IMR-90 (cell line): Measurements from ENCODE around the gene SGK1. TPM values are rescaled to one million over a fixed set of nuclear protein-coding genes. Genes with fewer than 3 reads are reported as not detected.

Experiments
- ATAC-seq: fragments of 200-7000 bp; cut with Tn5 transposase; 2 replicates; pipeline ENCODE4 v1.9.1; 2020; ENCODE audit warnings: low read depth, mild to moderate bottlenecking, moderate library complexity
- BruUV-seq: library from RNA; stranded (reverse); fragments of 400-500 nt; replicated peaks from 2 replicates; lab custom pipeline; 2021; lab: Mats Ljungman, UMichigan
- CTCF ChIA-PET: fragments of 300-600 bp; formaldehyde crosslinking; extraction: SDS; loops from one replicate; lab custom pipeline; 2021; ENCODE audit warnings: antibody characterized with exemption; lab: Yijun Ruan, JAX
- POLR2A ChIA-PET: fragments of 300-600 bp; sonication (Branson Sonifier 250); formaldehyde crosslinking; loops from one replicate; lab custom pipeline; 2022; ENCODE audit warnings: antibody characterized with exemption; ENCODE audit not compliant: unreplicated experiment; lab: Charles Lee
- DNase-seq: peaks from one replicate; pipeline ENCODE4 v3.0.0; 2013
- H2AFZ ChIP-seq: replicated peaks from 2 replicates; pipeline ENCODE3; 2013; ENCODE audit warnings: low read length, mild to moderate bottlenecking; ENCODE audit not compliant: poor library complexity
- H2AK5ac ChIP-seq: 2 replicates; pipeline ENCODE4 v1.6.1; 2013; ENCODE audit warnings: low read depth, low read length, inconsistent platforms
- H2AK9ac ChIP-seq: replicated peaks from 2 replicates; pipeline ENCODE3; 2013; ENCODE audit warnings: mild to moderate bottlenecking, low read depth, low read length, moderate library complexity; ENCODE audit not compliant: poor library complexity
- H2BK120ac ChIP-seq: 2 replicates; pipeline ENCODE4 v1.6.1; 2013; ENCODE audit warnings: low read depth, low read length, inconsistent platforms
- H2BK15ac ChIP-seq: 3 replicates; pipeline ENCODE4 v1.6.1; 2013; ENCODE audit warnings: low read depth, low read length, inconsistent platforms
- H2BK20ac ChIP-seq: 2 replicates; pipeline ENCODE4 v1.6.1; 2013; ENCODE audit warnings: low read depth, mild to moderate bottlenecking, inconsistent platforms, low read length, moderate library complexity
- H2BK5ac ChIP-seq: 2 replicates; pipeline ENCODE4 v1.6.1; 2013; ENCODE audit warnings: mild to moderate bottlenecking, low read depth, low read length, inconsistent platforms; ENCODE audit not compliant: poor library complexity, severe bottlenecking
- H3K14ac ChIP-seq: replicated peaks from 2 replicates; pipeline ENCODE4 v1.6.1; 2013; ENCODE audit warnings: low read depth, low read length, inconsistent platforms
- H3K18ac ChIP-seq: 2 replicates; pipeline ENCODE4 v1.6.1; 2013; ENCODE audit warnings: low read depth, low read length, control low read depth
- H3K23ac ChIP-seq: 2 replicates; pipeline ENCODE4 v1.6.1; 2013; ENCODE audit warnings: low read depth, low read length, inconsistent platforms
- H3K27ac ChIP-seq: 2 replicates; pipeline ENCODE4 v1.5.1; 2013; ENCODE audit warnings: mild to moderate bottlenecking, control low read depth, low read length; ENCODE audit not compliant: insufficient read depth
- H3K27me3 ChIP-seq: 2 replicates; pipeline ENCODE4 v1.6.1; 2013; ENCODE audit warnings: low read length; ENCODE audit not compliant: control insufficient read depth, insufficient read depth
- H3K36me3 ChIP-seq: 2 replicates; pipeline ENCODE4 v1.6.1; 2013; ENCODE audit warnings: low read length, mixed read lengths; ENCODE audit not compliant: control insufficient read depth, insufficient read depth
- H3K4ac ChIP-seq: 2 replicates; pipeline ENCODE4 v1.6.1; 2013; ENCODE audit warnings: low read depth, low read length, inconsistent platforms
- H3K4me1 ChIP-seq: 2 replicates; pipeline ENCODE4 v1.6.1; 2013; ENCODE audit warnings: low read length, mixed read lengths; ENCODE audit not compliant: control insufficient read depth, insufficient read depth
- H3K4me2 ChIP-seq: 2 replicates; pipeline ENCODE4 v1.6.1; 2013; ENCODE audit warnings: low read depth, mild to moderate bottlenecking, control low read depth, low read length, moderate library complexity
- H3K4me3 ChIP-seq: 2 replicates; pipeline ENCODE4 v1.5.1; 2013; ENCODE audit warnings: low read depth, mild to moderate bottlenecking, control low read depth, low read length, moderate library complexity; ENCODE audit not compliant: insufficient read depth
- H3K56ac ChIP-seq: 2 replicates; pipeline ENCODE4 v1.6.1; 2013; ENCODE audit warnings: low read length, inconsistent platforms; ENCODE audit not compliant: insufficient read depth; ENCODE audit errors: extremely low read depth
- H3K79me1 ChIP-seq, 2 experiments: 2 replicates each; pipeline ENCODE4 v1.6.1; 2013; ENCODE audit warnings: low read length in 2 of 2, inconsistent platforms in 1 of 2, low read depth in 1 of 2
- H3K9ac ChIP-seq: 2 replicates; pipeline ENCODE4 v1.6.1; 2013; ENCODE audit warnings: low read depth, low read length, control low read depth
- H3K9me1 ChIP-seq: 2 replicates; pipeline ENCODE4 v1.6.1; 2013; ENCODE audit warnings: low read length, inconsistent platforms; ENCODE audit not compliant: insufficient read depth
- H3K9me3 ChIP-seq: 2 replicates; pipeline ENCODE4 v1.6.1; 2013; ENCODE audit warnings: low read length; ENCODE audit not compliant: control insufficient read depth, insufficient read depth
- H4K20me1 ChIP-seq: 2 replicates; pipeline ENCODE4 v1.6.1; 2013; ENCODE audit warnings: low read length, inconsistent platforms; ENCODE audit not compliant: insufficient read depth
- H4K5ac ChIP-seq: 2 replicates; pipeline ENCODE4 v1.6.1; 2013; ENCODE audit warnings: mild to moderate bottlenecking, low read depth, low read length, control low read depth
- H4K8ac ChIP-seq, 2 experiments: 2 replicates each; pipeline ENCODE4 v1.6.1; 2013; ENCODE audit warnings: low read depth in 2 of 2, low read length in 2 of 2, control low read depth in 1 of 2, inconsistent platforms in 1 of 2
- H4K91ac ChIP-seq: 2 replicates; pipeline ENCODE4 v1.6.1; 2013; ENCODE audit warnings: low read depth, low read length, inconsistent platforms; ENCODE audit not compliant: insufficient read depth
- BHLHE40 ChIP-seq: fragments of 150-350 bp; IDR thresholded peaks from 2 replicates; pipeline ENCODE4 v1.6.1; 2016; ENCODE audit warnings: mild to moderate bottlenecking, low read depth, low read length
- CEBPB ChIP-seq: IDR thresholded peaks from 2 replicates; pipeline ENCODE4 v1.6.1; 2012; ENCODE audit warnings: low read depth, low read length, improper control_type of control experiment
- CHD1 ChIP-seq: IDR thresholded peaks from 2 replicates; pipeline ENCODE4 v1.6.1; 2012; ENCODE audit warnings: low read depth, low read length, improper control_type of control experiment
- FOS ChIP-seq: fragments of 150-350 bp; IDR thresholded peaks from 2 replicates; pipeline ENCODE4 v1.6.1; 2016; ENCODE audit warnings: low read depth, low read length
- MAFK ChIP-seq: IDR thresholded peaks from 2 replicates; pipeline ENCODE4 v1.6.1; 2012; ENCODE audit warnings: low read depth, low read length, improper control_type of control experiment
- MXI1 ChIP-seq: IDR thresholded peaks from 2 replicates; pipeline ENCODE4 v1.6.1; 2012; ENCODE audit warnings: low read depth, mild to moderate bottlenecking, low read length, moderate library complexity, borderline replicate concordance
- NFE2L2 ChIP-seq: fragments of 150-350 bp; IDR thresholded peaks from 2 replicates; pipeline ENCODE4 v1.6.1; 2016; ENCODE audit warnings: low read depth, mild to moderate bottlenecking, low read length
- POLR2A ChIP-seq: IDR thresholded peaks from 2 replicates; pipeline ENCODE4 v1.6.1; 2012; ENCODE audit warnings: mild to moderate bottlenecking, low read depth, low read length
- RAD21 ChIP-seq: IDR thresholded peaks from 2 replicates; pipeline ENCODE4 v1.6.1; 2012; ENCODE audit warnings: low read length, improper control_type of control experiment
- RCOR1 ChIP-seq: IDR thresholded peaks from 2 replicates; pipeline ENCODE4 v1.6.1; 2012; ENCODE audit warnings: mild to moderate bottlenecking, low read length, improper control_type of control experiment; ENCODE audit not compliant: insufficient replicate concordance
- RFX5 ChIP-seq: IDR thresholded peaks from 2 replicates; pipeline ENCODE4 v1.8.0; 2012; ENCODE audit warnings: low read depth, mild to moderate bottlenecking, low read length, moderate library complexity
- SMC3 ChIP-seq: fragments of 150-350 bp; IDR thresholded peaks from 2 replicates; pipeline ENCODE4 v1.6.1; 2016; ENCODE audit warnings: low read depth, mild to moderate bottlenecking, antibody characterized with exemption, low read length, moderate library complexity
- WGBS, 2 experiments: methylation state at CpG; one replicate each; pipeline versions ENCODE4 v1.1.5 to v1.1.7; 2013; ENCODE audit warnings: missing lambda C conversion rate in 2 of 2; ENCODE audit not compliant: insufficient read length in 1 of 2; ENCODE audit errors: extremely low coverage in 2 of 2; 5-methylcytosine and 5-hydroxymethylcytosine counted together
- dilution Hi-C: fragments of 300-500 bp; cut with HindIII; formaldehyde crosslinking; loops from one replicate; pipeline ENCODE4 v1.14.3; 2018; ENCODE audit warnings: low sequenced_read_pairs; ENCODE audit not compliant: unreplicated experiment
- in situ Hi-C: fragments of 300-500 bp; cut with MboI; formaldehyde crosslinking; loops from 3 replicates; pipeline ENCODE4 v1.14.3; 2019; ENCODE audit warnings: low sequenced_read_pairs, inconsistent platforms, mixed read lengths
- intact Hi-C: fragments of 100-400 bp; cut with micrococcal nuclease; formaldehyde crosslinking; loops from 2 replicates; pipeline ENCODE4 v1.10.0; 2022
- polyA plus RNA-seq, 3 experiments: library from polyadenylated mRNA; depleted of rRNA; stranded (reverse); fragments of >200 nt; gene quantifications; 2 replicates each; pipeline ENCODE4 v1.2.3, GENCODE V29; 2012; ENCODE audit warnings: low replicate concordance in 1 of 3
- total RNA-seq: library from RNA; depleted of rRNA; stranded (reverse); fragments of >200 nt; gene quantifications from 2 replicates; pipeline ENCODE4 v1.2.3, GENCODE V29; 2012
- TF ChIP-seq, protein P1 (sequence below): fragments of 150-350 bp; IDR thresholded peaks from 2 replicates; pipeline ENCODE4 v1.6.1; 2017; ENCODE audit warnings: mild to moderate bottlenecking, antibody characterized with exemption, low read length, low read depth
- TF ChIP-seq, protein P2 (sequence below): conservative IDR thresholded peaks from 2 replicates; pipeline ENCODE4 v1.5.1; 2012; ENCODE audit warnings: mild to moderate bottlenecking, low read depth, low read length, improper control_type of control experiment

Gene SGK1
- total and polyA plus RNA-seq, 2 of the 4 experiments (the other 2 are of a cell fraction), result 121 to 255 TPM

DNA sequence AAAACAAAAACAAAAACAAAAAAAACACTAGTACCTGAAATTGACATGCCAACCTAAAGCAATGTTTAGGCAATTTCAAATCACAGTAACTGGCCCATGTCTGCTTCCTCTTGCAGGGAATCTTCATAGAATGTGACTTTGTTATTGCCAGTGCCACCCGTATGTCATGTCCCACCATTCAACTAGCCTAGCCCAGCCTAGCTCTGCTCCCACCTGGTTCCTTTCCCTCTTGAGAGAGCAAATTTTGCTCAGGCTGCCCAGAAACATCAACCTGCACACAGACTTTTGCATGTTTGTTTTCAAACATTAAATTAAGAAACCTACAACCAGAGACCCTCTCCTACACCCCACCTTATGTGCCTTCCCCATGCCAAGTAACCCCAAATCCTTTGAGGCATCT is 140.7 kb downstream of the SGK1 start:
- in situ Hi-C loops (loop anchor here (10.0 kb wide), 1 partner anchor 238 kb away; no protein-coding TSS in a partner anchor), intact Hi-C loops (loop anchor here (5.0 kb wide), 1 partner anchor 260 kb away; no protein-coding TSS in a partner anchor), dilution Hi-C loops (no loop called here)
- H3K14ac ChIP-seq, result peak overlapping the region; percentile 97
- no TSS peak for BruUV-seq
- peaks cover 24% of the 10 kb centered on the region for H4K20me1 ChIP-seq
- H4K91ac ChIP-seq, result peak overlapping the region; percentile 90
- H4K5ac ChIP-seq, result peak overlapping the region; percentile 74
- peak overlapping the region; percentile 89 to 95 for H4K8ac ChIP-seq
- H3K4ac ChIP-seq, result peak overlapping the region; percentile 94
- POLR2A ChIA-PET, result no interaction called here
- H3K4me2 ChIP-seq, result peak overlapping the region; percentile 77
- H3K9me1 ChIP-seq, result peaks cover 9% of the 10 kb centered on the region
- H2AFZ ChIP-seq, result no peak overlapping the region
- no peak for TF ChIP-seq CHD1
- TF ChIP-seq, protein P1, sequence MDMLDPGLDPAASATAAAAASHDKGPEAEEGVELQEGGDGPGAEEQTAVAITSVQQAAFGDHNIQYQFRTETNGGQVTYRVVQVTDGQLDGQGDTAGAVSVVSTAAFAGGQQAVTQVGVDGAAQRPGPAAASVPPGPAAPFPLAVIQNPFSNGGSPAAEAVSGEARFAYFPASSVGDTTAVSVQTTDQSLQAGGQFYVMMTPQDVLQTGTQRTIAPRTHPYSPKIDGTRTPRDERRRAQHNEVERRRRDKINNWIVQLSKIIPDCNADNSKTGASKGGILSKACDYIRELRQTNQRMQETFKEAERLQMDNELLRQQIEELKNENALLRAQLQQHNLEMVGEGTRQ, result no peak
- no peak for TF ChIP-seq NFE2L2
- no peak for TF ChIP-seq CEBPB
- TF ChIP-seq POLR2A, result no peak
- TF ChIP-seq MXI1, result no peak
- no peak for TF ChIP-seq BHLHE40
- no peak for TF ChIP-seq RFX5
- no peak for TF ChIP-seq FOS
- TF ChIP-seq RAD21, result no peak
- TF ChIP-seq SMC3, result no peak
- no peak for TF ChIP-seq RCOR1
- no peak for TF ChIP-seq MAFK
- TF ChIP-seq, protein P2, sequence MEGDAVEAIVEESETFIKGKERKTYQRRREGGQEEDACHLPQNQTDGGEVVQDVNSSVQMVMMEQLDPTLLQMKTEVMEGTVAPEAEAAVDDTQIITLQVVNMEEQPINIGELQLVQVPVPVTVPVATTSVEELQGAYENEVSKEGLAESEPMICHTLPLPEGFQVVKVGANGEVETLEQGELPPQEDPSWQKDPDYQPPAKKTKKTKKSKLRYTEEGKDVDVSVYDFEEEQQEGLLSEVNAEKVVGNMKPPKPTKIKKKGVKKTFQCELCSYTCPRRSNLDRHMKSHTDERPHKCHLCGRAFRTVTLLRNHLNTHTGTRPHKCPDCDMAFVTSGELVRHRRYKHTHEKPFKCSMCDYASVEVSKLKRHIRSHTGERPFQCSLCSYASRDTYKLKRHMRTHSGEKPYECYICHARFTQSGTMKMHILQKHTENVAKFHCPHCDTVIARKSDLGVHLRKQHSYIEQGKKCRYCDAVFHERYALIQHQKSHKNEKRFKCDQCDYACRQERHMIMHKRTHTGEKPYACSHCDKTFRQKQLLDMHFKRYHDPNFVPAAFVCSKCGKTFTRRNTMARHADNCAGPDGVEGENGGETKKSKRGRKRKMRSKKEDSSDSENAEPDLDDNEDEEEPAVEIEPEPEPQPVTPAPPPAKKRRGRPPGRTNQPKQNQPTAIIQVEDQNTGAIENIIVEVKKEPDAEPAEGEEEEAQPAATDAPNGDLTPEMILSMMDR, result no peak
- no peaks in the 10 kb centered on the region for H3K9me3 ChIP-seq
- H2BK120ac ChIP-seq, result peak overlapping the region; percentile 94
- WGBS, 2 experiments, result 100% methylated on average over 1 of the region's 1 CpG; no CpG with 5 or more reads in 1 of the 2 experiments
- peaks cover 15% of the 10 kb centered on the region for H3K36me3 ChIP-seq
- peak overlapping the region; percentile 75 for H2BK15ac ChIP-seq
- H3K27me3 ChIP-seq, result no peaks in the 10 kb centered on the region
- H2AK5ac ChIP-seq, result peak overlapping the region; percentile 81
- no peak overlapping the region for H2AK9ac ChIP-seq
- peak overlapping the region; percentile 43; the same call in 1 of the 2 replicates for H3K4me3 ChIP-seq
- H3K56ac ChIP-seq, result peak overlapping the region; percentile 86
- peak overlapping the region; percentile 92 for H2BK5ac ChIP-seq
- peak overlapping the region; percentile 89 for H2BK20ac ChIP-seq
- H3K18ac ChIP-seq, result peak overlapping the region; percentile 95
- peak overlapping the region; percentile 95 for H3K23ac ChIP-seq
- H3K4me1 ChIP-seq, result peaks cover 9% of the 10 kb centered on the region
- no peak for ATAC-seq
- CTCF ChIA-PET, result interaction anchor here (1.1 to 1.4 kb wide), 2 partner anchors 245 to 646 kb away, joined by 3 to 6 read pairs; no protein-coding TSS in a partner anchor
- DNase-seq, result no peak
- H3K9ac ChIP-seq, result peak overlapping the region; percentile 74
- H3K27ac ChIP-seq, result peak overlapping the region; percentile 91
- H3K79me1 ChIP-seq, result peaks cover 14 to 26% of the 10 kb centered on the region in 2 experiments
